Heart right ventricle (tissue), 16 donors: ENCODE data around the gene RFX2. TPM values are rescaled to one million over a fixed set of nuclear protein-coding genes. Genes with fewer than 3 reads are reported as not detected.
A peak's percentile ranks its signal among the peaks of the same experiment; 100 is the strongest.

Source experiments
- ATAC-seq, 8 donors: fragments of 200-7000 bp; cut with Tn5 transposase; one replicate each; pipeline ENCODE4 v1.9.1; 2020; ENCODE audit warnings: mild to moderate bottlenecking in 8 of 8, moderate library complexity in 8 of 8, moderate number of reproducible peaks in 1 of 8
- DNase-seq, 2 donors: peaks; one replicate each; pipeline ENCODE4 v3.0.0-alpha.2; 2020
- H3K27ac ChIP-seq, 10 donors: fragments of 200-600 bp; sonication (generic) in 2 of 10; one replicate each; pipeline versions ENCODE4 v1.5.0 to v1.8.0; 2020 to 2022; ENCODE audit warnings: mild to moderate bottlenecking in 3 of 10
- H3K27me3 ChIP-seq, 7 donors: fragments of 200-600 bp; one replicate each; pipeline ENCODE4 v1.8.0; 2021 to 2022; ENCODE audit warnings: mild to moderate bottlenecking in 2 of 7
- H3K36me3 ChIP-seq, 9 donors: fragments of 200-600 bp; sonication (generic) in 1 of 9; one replicate each; pipeline versions ENCODE4 v1.5.0 to v1.8.0; 2020 to 2022; ENCODE audit warnings: mild to moderate bottlenecking in 2 of 9
- H3K4me1 ChIP-seq, 9 donors: fragments of 200-600 bp; sonication (generic) in 1 of 9; one replicate each; pipeline versions ENCODE4 v1.5.0 to v1.8.0; 2020 to 2022; ENCODE audit warnings: mild to moderate bottlenecking in 4 of 9
- H3K4me3 ChIP-seq, 10 donors: fragments of 200-600 bp; sonication (generic) in 2 of 10; one replicate each; pipeline versions ENCODE4 v1.5.0 to v1.8.0; 2020 to 2022; ENCODE audit warnings: mild to moderate bottlenecking in 7 of 10, moderate library complexity in 2 of 10
- H3K9me3 ChIP-seq, 11 donors: fragments of 200-600 bp in 10 of 11; sonication (generic) in 2 of 11; one replicate each; pipeline versions ENCODE4 v1.5.0 to v1.8.0; 2013 to 2022; ENCODE audit warnings: mild to moderate bottlenecking in 2 of 11, control low read depth in 1 of 11, moderate library complexity in 1 of 11
- CTCF ChIP-seq, 9 donors: fragments of 200-600 bp; sonication (generic) in 2 of 9; IDR thresholded peaks; one replicate each; pipeline versions ENCODE4 v1.5.0 to v1.8.0; 2021 to 2022; ENCODE audit warnings: antibody characterized with exemption in 9 of 9, mild to moderate bottlenecking in 5 of 9, moderate library complexity in 1 of 9
- WGBS, 2 donors: extraction: QIAGEN DNeasy Blood & Tissue Kit; methylation state at CpG; one replicate each; pipeline ENCODE4 v1.1.7; 2013; ENCODE audit warnings: inconsistent platforms in 1 of 2; 5-methylcytosine and 5-hydroxymethylcytosine counted together
- intact Hi-C, 10 donors: fragments of 100-400 bp; cut with DNase I; formaldehyde crosslinking; loops; one replicate each; pipeline versions ENCODE4 v1.11.1 to v1.14.2; 2022
- polyA plus RNA-seq, 2 donors: library from polyadenylated mRNA; stranded (reverse); fragments of 200-250 nt; gene quantifications; one replicate each; pipeline ENCODE4 v1.2.3, GENCODE V29; 2013
- total RNA-seq, 10 donors: library from RNA; stranded (reverse); fragmentation: NEBNext Ultra II Directional in 3 of 10; extraction: Animal tissue kit (Norgen Biotek cat#: 25700) in 3 of 10; gene quantifications; one replicate each; pipeline versions ENCODE4 v1.2.1 to v1.2.4, GENCODE V29; 2021 to 2023
- donor health status: Arrhythmogenic right ventricular cardiomyopathy.
- donor health status: ischemic (EF 13 %, LVEDD 7.1; RV severe dilation, severe dysfunction).
- donor health status: healthy with polysubstance abuse.
- donor health status: DM: no; HTN: yes; CAD: no.
- donor health status: DM: no; HTN: no; CAD: no.
- donor health status: ischemic (EF 25% LVEDD 6.9; RV normal size, moderate dysfunction).
- donor health status: ischemic (EF 25% LVEDD 5.7; RV mildly dilated, moderate dysfunction).
- donor health status: healthy.
- donor health status: DM: yes; HTN: yes; CAD: no.
- donor health status: Ischemic cardiomyopathy.
- donor health status: ischemic (EF 35%, LVEDD 5.7; RV mildly dilated, moderate dysfunction).
- donor health status: nonischemic (EF 11% LVEDD 7.7; RV severe dilation, severe dysfunction).
- donor health status: DM: yes; HTN: yes; CAD: no.
- donor health status: PGD.
- donor health status: ischemic (EF 29% LVEDD 5.4; RV normal size, mild dysfunction).
- donor health status: nonischemic (EF 23%, LVEDD 6.1; RV moderate dilation, normal function).

The RFX2 gene
- total and polyA plus RNA-seq, 12 donors, result 4.2 to 17.4 (median 5.2) TPM

GRCh38 chr19:6056801-6057650 lies 53.3 kb downstream of the RFX2 start:
- intact Hi-C loops, result loop anchor here in 7 of 10 donors (2.0 to 5.0 kb wide), 6 partner anchors 40 to 55 kb away; partner anchors contain the start of gene RFX2 (in 3 of the 7)
- WGBS, 2 donors, result 16% methylated on average over 28 of the region's 28 CpGs

GRCh38 chr19:6056282-6056741 lies 54.0 kb downstream of the RFX2 start:
- Histone ChIP-seq H3K36me3 (no peaks in the 10 kb centered on the region), H3K9me3 (peaks cover 0 to 6% (median 0%) of the 10 kb centered on the region in 11 donors), H3K27ac (peak overlapping the region; percentile 86 to 95 (median 91)), H3K4me3 (peak overlapping the region in 5 of 10 donors; percentile 0 to 31 (median 24)), H3K4me1 (peaks cover 19 to 60% (median 39%) of the 10 kb centered on the region in 9 donors), H3K27me3 (no peaks in the 10 kb centered on the region)
- ATAC-seq (peak in 6 of 8 donors; percentile 0 to 31 (median 3)), DNase-seq (no peak)
- TF ChIP-seq CTCF (IDR thresholded peaks at IDR 0.05), result no peak
- 89 to 90% methylated on average over 8 of the region's 8 CpGs for WGBS, 2 donors
- intact Hi-C loops, result loop anchor here in 7 of 10 donors (2.0 to 5.0 kb wide), 6 partner anchors 41 to 56 kb away; partner anchors contain the start of gene RFX2 (in 3 of the 7)

More at GRCh38 chr19:6056801-6057650, 53.3 kb downstream of the RFX2 start:
- DNase-seq (peak; percentile 60 to 84), ATAC-seq (peak; percentile 72 to 92 (median 88))
- peaks cover 0 to 6% (median 0%) of the 10 kb centered on the region in 11 donors for H3K9me3 ChIP-seq
- peak overlapping the region; percentile 86 to 95 (median 91) for H3K27ac ChIP-seq
- no peaks in the 10 kb centered on the region for H3K27me3 ChIP-seq
- H3K36me3 ChIP-seq, result no peaks in the 10 kb centered on the region
- peak in 1 of 9 donors; percentile 38 for TF ChIP-seq CTCF (IDR thresholded peaks at IDR 0.05)
- H3K4me3 ChIP-seq, result peak overlapping the region in 6 of 10 donors; percentile 18 to 31 (median 22)
- peaks cover 26 to 67% (median 46%) of the 10 kb centered on the region in 9 donors for H3K4me1 ChIP-seq

- Histone ChIP-seq H3K27ac (peak overlapping the region in 4 of 10 donors; percentile 39 to 92 (median 92)), H3K9me3 (peaks cover 0 to 6% (median 0%) of the 10 kb centered on the region in 11 donors), H3K36me3 (no peaks in the 10 kb centered on the region), H3K27me3 (no peaks in the 10 kb centered on the region), H3K4me1 (peaks cover 16 to 49% (median 32%) of the 10 kb centered on the region in 9 donors), H3K4me3 (no peak overlapping the region)
- TF ChIP-seq CTCF (IDR thresholded peaks at IDR 0.05), result no peak
- no peak for DNase-seq
- ATAC-seq, result no peak
- 96% methylated on average over 4 of the region's 4 CpGs for WGBS, 2 donors
- intact Hi-C loops, result loop anchor here in 4 of 10 donors (5.0 kb wide), 4 partner anchors 42 to 57 kb away; partner anchors contain the start of gene RFX2 (in 1 of the 4)
These were observed 55.1 kb downstream of the RFX2 start for GRCh38 chr19:6055013-6055795.
